Ramos (cell line): Measurements from ENCODE around the gene MRTFB.

Experiments used
- in situ Hi-C: fragments of 300-500 bp; cut with MboI; formaldehyde crosslinking; loops from one replicate; pipeline ENCODE4 v1.14.3; 2022; ENCODE audit warnings: low sequenced_read_pairs; ENCODE audit not compliant: unreplicated experiment

The MRTFB gene

GRCh38 chr16:14264327-14264943 lies 193.3 kb downstream of the MRTFB start:
- in situ Hi-C loops, result no loop called here

GRCh38 chr16:14268073-14268472 lies 197.0 kb downstream of the MRTFB start:
- in situ Hi-C loops, result no loop called here

GRCh38 chr16:14275934-14276333 lies 204.8 kb downstream of the MRTFB start:
- in situ Hi-C loops, result no loop called here

GRCh38 chr16:14278749-14279148 lies 207.6 kb downstream of the MRTFB start:
- in situ Hi-C loops, result no loop called here

- in situ Hi-C loops, result no loop called here
Measured at GRCh38 chr16:14280541-14280940, 209.4 kb downstream of the MRTFB start.

- in situ Hi-C loops, result no loop called here
Measured at GRCh38 chr16:14283786-14284185, 212.7 kb downstream of the MRTFB start.

- in situ Hi-C loops, result no loop called here
Measured at GRCh38 chr16:14284371-14284770, 213.3 kb downstream of the MRTFB start.

GRCh38 chr16:14284930-14285512 lies 213.9 kb downstream of the MRTFB start:
- in situ Hi-C loops, result loop anchor here (5.0 kb wide), 1 partner anchor 363 kb away; the partner anchor contains the start of gene ERCC4

- in situ Hi-C loops, result loop anchor here (5.0 kb wide), 1 partner anchor 363 kb away; the partner anchor contains the start of gene ERCC4
Measured at GRCh38 chr16:14285513-14286367, 214.6 kb downstream of the MRTFB start.

GRCh38 chr16:14286368-14287230 lies 215.5 kb downstream of the MRTFB start:
- in situ Hi-C loops, result loop anchor here (5.0 kb wide), 1 partner anchor 364 kb away; the partner anchor contains the start of gene ERCC4

- in situ Hi-C loops, result loop anchor here (5.0 to 10.0 kb wide), 2 partner anchors 235 to 368 kb away; partner anchors contain the start of gene ERCC4
Measured at GRCh38 chr16:14289692-14290340, 218.7 kb downstream of the MRTFB start.

GRCh38 chr16:14291286-14291685 lies 220.2 kb downstream of the MRTFB start:
- in situ Hi-C loops, result loop anchor here (10.0 kb wide), 1 partner anchor 234 kb away; no protein-coding TSS in a partner anchor

GRCh38 chr16:14292051-14292825 lies 221.1 kb downstream of the MRTFB start:
- in situ Hi-C loops, result loop anchor here (10.0 kb wide), 1 partner anchor 233 kb away; no protein-coding TSS in a partner anchor

- in situ Hi-C loops, result loop anchor here (10.0 kb wide), 1 partner anchor 228 kb away; no protein-coding TSS in a partner anchor
Measured at GRCh38 chr16:14296663-14297062, 225.5 kb downstream of the MRTFB start.

GRCh38 chr16:14298374-14299122 lies 227.4 kb downstream of the MRTFB start:
- in situ Hi-C loops, result loop anchor here (10.0 kb wide), 1 partner anchor 226 kb away; no protein-coding TSS in a partner anchor

GRCh38 chr16:14300705-14301168 lies 229.6 kb downstream of the MRTFB start:
- in situ Hi-C loops, result no loop called here

- in situ Hi-C loops, result no loop called here
Measured at GRCh38 chr16:14301169-14302030, 230.3 kb downstream of the MRTFB start.
